CD4-positive, alpha-beta T cell (primary cell): ENCODE results near the gene SLAMF8. TPM values are rescaled to one million over a fixed set of nuclear protein-coding genes. Genes with fewer than 3 reads are reported as not detected.

Source experiments
- ATAC-seq: fragments of 200-7000 bp; cut with Tn5 transposase; one replicate; pipeline ENCODE4 v1.10.0; 2022; ENCODE audit warnings: mild to moderate bottlenecking; ENCODE audit not compliant: poor library complexity
- CTCF ChIA-PET: fragments of 350-600 bp; sonication (Branson Sonifier 250); formaldehyde crosslinking; loops from one replicate; lab custom pipeline; 2021; ENCODE audit warnings: antibody characterized with exemption, inconsistent platforms; lab: Charles Lee
- POLR2A ChIA-PET: fragments of 350-600 bp; sonication (Branson Sonifier 250); formaldehyde crosslinking; loops from one replicate; lab custom pipeline; 2021; ENCODE audit warnings: antibody characterized with exemption, inconsistent platforms; lab: Charles Lee
- DNase-seq, 14 experiments: peaks; one replicate each; pipeline ENCODE4 v3.0.0-alpha.2; 2013 to 2020; ENCODE audit warnings: mixed read lengths in 2 of 14
- H3K27ac ChIP-seq, 2 donors: one replicate each; pipeline versions ENCODE4 v1.5.1 to v1.7.0; 2013; ENCODE audit warnings: low read length in 2 of 2, low read depth in 1 of 2, mild to moderate bottlenecking in 1 of 2
- H3K27me3 ChIP-seq, 2 experiments: 1 replicate in 1 of 2; 2 replicates in 1 of 2; pipeline versions ENCODE4 v1.6.1 to v1.7.0; 2013; ENCODE audit warnings: low read length in 2 of 2, control low read depth in 1 of 2, mild to moderate bottlenecking in 1 of 2, moderate library complexity in 1 of 2; ENCODE audit not compliant: insufficient read depth in 2 of 2, control insufficient read depth in 1 of 2
- H3K36me3 ChIP-seq: one replicate; pipeline ENCODE4 v1.6.1; 2013; ENCODE audit warnings: low read length, control low read depth; ENCODE audit not compliant: insufficient read depth
- H3K4me1 ChIP-seq: one replicate; pipeline ENCODE4 v1.6.1; 2013; ENCODE audit warnings: low read length, control low read depth; ENCODE audit not compliant: insufficient read depth
- H3K4me3 ChIP-seq: one replicate; pipeline ENCODE4 v1.5.1; 2013; ENCODE audit warnings: mild to moderate bottlenecking, low read length, moderate library complexity
- H3K9me3 ChIP-seq, 2 experiments: 1 replicate in 1 of 2; 2 replicates in 1 of 2; pipeline versions ENCODE4 v1.6.1 to v1.7.0; 2013; ENCODE audit warnings: low read length in 2 of 2, mild to moderate bottlenecking in 2 of 2, control low read depth in 1 of 2, moderate library complexity in 1 of 2; ENCODE audit not compliant: control insufficient read depth in 1 of 2, insufficient read depth in 1 of 2
- H3K27ac Mint-ChIP-seq: one replicate; pipeline ENCODE4 v1.8.0; 2020; ENCODE audit warnings: mixed read lengths
- H3K27me3 Mint-ChIP-seq: one replicate; pipeline ENCODE4 v1.8.0; 2021; ENCODE audit warnings: mixed read lengths
- H3K36me3 Mint-ChIP-seq: one replicate; pipeline ENCODE4 v1.8.0; 2021; ENCODE audit warnings: low read depth, mixed read lengths
- H3K4me1 Mint-ChIP-seq: one replicate; pipeline ENCODE4 v1.8.0; 2021; ENCODE audit warnings: low read depth, mixed read lengths
- H3K4me3 Mint-ChIP-seq: one replicate; pipeline ENCODE4 v1.8.0; 2020; ENCODE audit warnings: mild to moderate bottlenecking, mixed read lengths
- H3K9me3 Mint-ChIP-seq: one replicate; pipeline ENCODE4 v1.8.0; 2020; ENCODE audit warnings: mixed read lengths
- CTCF ChIP-seq: fragments of 200-600 bp; IDR thresholded peaks from one replicate; pipeline ENCODE4 v1.8.0; 2022; ENCODE audit warnings: antibody characterized with exemption, mild to moderate bottlenecking
- intact Hi-C, 2 experiments: fragments of 100-400 bp; cut with DNase I in 1 of 2; cut with micrococcal nuclease in 1 of 2; formaldehyde crosslinking; loops; one replicate each; pipeline versions ENCODE4 v1.15.1 to v1.9.0; 2023 to 2025; cut with DNase I, micrococcal nuclease
- total RNA-seq, 174 experiments: library from RNA in 2 of 174; stranded (reverse) in 2 of 174; gene quantifications; one replicate each; pipeline ENCODE4 v1.2.3 and lab custom pipeline; 2021 to 2026

The SLAMF8 gene
- total RNA-seq, 2 experiments from 2014 or later, result 0.34 TPM; not detected in 1

GRCh38 chr1:159847231-159847630, 20.6 kb downstream of the SLAMF8 start:
- no peak for TF ChIP-seq CTCF
- Mint-ChIP-seq H3K27me3 (no peaks in the 10 kb centered on the region), H3K4me1 (no peaks in the 10 kb centered on the region), H3K27ac (no peak overlapping the region), H3K9me3 (no peaks in the 10 kb centered on the region), H3K36me3 (no peaks in the 10 kb centered on the region), H3K4me3 (no peak overlapping the region)
- H3K9me3 ChIP-seq, result no peaks in the 10 kb centered on the region
- ATAC-seq (no peak), DNase-seq (no peak)
- H3K36me3 ChIP-seq, result no peaks in the 10 kb centered on the region
- no peak overlapping the region for H3K4me3 ChIP-seq
- ChIA-PET CTCF (no interaction called here), POLR2A (no interaction called here)
- H3K27ac ChIP-seq, result no peak overlapping the region
- no peaks in the 10 kb centered on the region for H3K4me1 ChIP-seq
- H3K27me3 ChIP-seq, result no peaks in the 10 kb centered on the region
- intact Hi-C loops, result no loop called here

GRCh38 chr1:159848326-159848725, 21.7 kb downstream of the SLAMF8 start:
- Histone ChIP-seq H3K4me3 (no peak overlapping the region), H3K36me3 (no peaks in the 10 kb centered on the region), H3K9me3 (no peaks in the 10 kb centered on the region), H3K4me1 (no peaks in the 10 kb centered on the region), H3K27me3 (no peaks in the 10 kb centered on the region), H3K27ac (no peak overlapping the region)
- no peaks in the 10 kb centered on the region for H3K27me3 Mint-ChIP-seq
- H3K4me1 Mint-ChIP-seq, result peaks cover 6% of the 10 kb centered on the region
- DNase-seq, result no peak
- no peaks in the 10 kb centered on the region for H3K9me3 Mint-ChIP-seq
- no peak overlapping the region for H3K4me3 Mint-ChIP-seq
- no peak overlapping the region for H3K27ac Mint-ChIP-seq
- POLR2A ChIA-PET, result no interaction called here
- TF ChIP-seq CTCF, result no peak
- no peaks in the 10 kb centered on the region for H3K36me3 Mint-ChIP-seq
- intact Hi-C loops, result no loop called here
- no peak for ATAC-seq
- CTCF ChIA-PET, result no interaction called here

GRCh38 chr1:159849626-159850366, 23.1 kb downstream of the SLAMF8 start:
- no peaks in the 10 kb centered on the region for H3K9me3 ChIP-seq
- Mint-ChIP-seq H3K27ac (no peak overlapping the region), H3K4me1 (peaks cover 15% of the 10 kb centered on the region), H3K27me3 (no peaks in the 10 kb centered on the region), H3K36me3 (no peaks in the 10 kb centered on the region), H3K4me3 (no peak overlapping the region), H3K9me3 (no peaks in the 10 kb centered on the region)
- ChIA-PET POLR2A (no interaction called here), CTCF (no interaction called here)
- DNase-seq, result peak in 2 of 14 experiments; percentile 28 to 43
- no peak overlapping the region for H3K4me3 ChIP-seq
- peaks cover 3% of the 10 kb centered on the region for H3K4me1 ChIP-seq
- no peaks in the 10 kb centered on the region for H3K36me3 ChIP-seq
- intact Hi-C loops, result loop anchor here (2.0 to 10.0 kb wide), 3 partner anchors 41 to 85 kb away; partner anchors contain the start of gene TAGLN2 (in 1 of the 2)
- H3K27me3 ChIP-seq, result no peaks in the 10 kb centered on the region
- TF ChIP-seq CTCF, result no peak
- no peak for ATAC-seq
- no peak overlapping the region for H3K27ac ChIP-seq
